ENCODE data around the gene KRT5.

DNA sequence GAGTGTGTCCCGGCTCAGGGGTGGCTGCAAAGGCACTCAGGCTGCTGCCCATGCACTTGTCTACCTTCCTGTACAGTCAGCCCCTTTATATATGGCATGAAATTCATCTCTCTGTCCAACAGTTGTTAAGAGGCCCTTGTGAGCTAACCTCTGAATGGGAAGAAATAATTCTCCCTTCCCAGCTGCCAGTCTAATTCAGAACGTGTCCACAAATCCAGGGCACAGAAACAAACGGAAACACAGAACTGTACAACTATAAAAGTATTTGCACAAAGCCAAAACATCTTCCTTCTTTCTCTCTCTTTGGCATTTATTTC is 849 bp downstream of the KRT5 start:
- TF ChIP-seq, protein P1, sequence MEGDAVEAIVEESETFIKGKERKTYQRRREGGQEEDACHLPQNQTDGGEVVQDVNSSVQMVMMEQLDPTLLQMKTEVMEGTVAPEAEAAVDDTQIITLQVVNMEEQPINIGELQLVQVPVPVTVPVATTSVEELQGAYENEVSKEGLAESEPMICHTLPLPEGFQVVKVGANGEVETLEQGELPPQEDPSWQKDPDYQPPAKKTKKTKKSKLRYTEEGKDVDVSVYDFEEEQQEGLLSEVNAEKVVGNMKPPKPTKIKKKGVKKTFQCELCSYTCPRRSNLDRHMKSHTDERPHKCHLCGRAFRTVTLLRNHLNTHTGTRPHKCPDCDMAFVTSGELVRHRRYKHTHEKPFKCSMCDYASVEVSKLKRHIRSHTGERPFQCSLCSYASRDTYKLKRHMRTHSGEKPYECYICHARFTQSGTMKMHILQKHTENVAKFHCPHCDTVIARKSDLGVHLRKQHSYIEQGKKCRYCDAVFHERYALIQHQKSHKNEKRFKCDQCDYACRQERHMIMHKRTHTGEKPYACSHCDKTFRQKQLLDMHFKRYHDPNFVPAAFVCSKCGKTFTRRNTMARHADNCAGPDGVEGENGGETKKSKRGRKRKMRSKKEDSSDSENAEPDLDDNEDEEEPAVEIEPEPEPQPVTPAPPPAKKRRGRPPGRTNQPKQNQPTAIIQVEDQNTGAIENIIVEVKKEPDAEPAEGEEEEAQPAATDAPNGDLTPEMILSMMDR (conservative IDR thresholded peaks at IDR 0.05): no peak
- TF ChIP-seq ZFX (IDR thresholded peaks at IDR 0.05): no peak
